Endothelial cell of umbilical vein (primary cell): ENCODE results near the gene DUSP15. TPM values are rescaled to one million over a fixed set of nuclear protein-coding genes. Genes with fewer than 3 reads are reported as not detected.

Experiments
- BruUV-seq: library from RNA; stranded (reverse); fragments of 400-500 nt; replicated peaks from 2 replicates; lab custom pipeline; 2021; lab: Mats Ljungman, UMichigan
- CTCF ChIA-PET: fragments of 300-600, 350-600 bp; sonication (Branson Sonifier 250); formaldehyde crosslinking; loops from one replicate; lab custom pipeline; 2021; ENCODE audit warnings: antibody characterized with exemption, inconsistent platforms; lab: Charles Lee
- POLR2A ChIA-PET: fragments of 300-600, 350-600 bp; sonication (Branson Sonifier 250); formaldehyde crosslinking; loops from one replicate; lab custom pipeline; 2021; ENCODE audit warnings: antibody characterized with exemption, inconsistent platforms; lab: Charles Lee
- DNase-seq: peaks from one replicate; pipeline ENCODE4 v3.0.0-alpha.2; 2011; ENCODE audit warnings: low read depth, low spot score
- FAIRE-seq: peaks from 2 replicates; lab custom pipeline; 2011; peaks lifted over from hg19 to GRCh38; lab: Jason Lieb, UNC
- H2AFZ ChIP-seq: 2 replicates; pipeline ENCODE4 v1.6.0; 2012; ENCODE audit warnings: low read depth, low read length, control low read depth, inconsistent platforms
- H3K27ac ChIP-seq: 2 replicates; pipeline ENCODE4 v1.5.1; 2011; ENCODE audit warnings: low read depth, mild to moderate bottlenecking, control low read depth, low read length, moderate library complexity; ENCODE audit not compliant: insufficient read depth
- H3K27me3 ChIP-seq, 2 experiments: 2 replicates each; pipeline versions ENCODE4 v1.6.0 to v1.6.1; 2011; ENCODE audit warnings: low read length in 2 of 2, mixed read lengths in 1 of 2; ENCODE audit not compliant: control insufficient read depth in 2 of 2, insufficient read depth in 2 of 2
- H3K36me3 ChIP-seq, 2 experiments: 2 replicates in 1 of 2; 3 replicates in 1 of 2; pipeline ENCODE4 v1.5.1; 2011; ENCODE audit warnings: low read length in 2 of 2, mild to moderate bottlenecking in 1 of 2, moderate library complexity in 1 of 2; ENCODE audit not compliant: control insufficient read depth in 2 of 2, insufficient read depth in 2 of 2; ENCODE audit errors: extremely low read depth in 1 of 2
- H3K4me1 ChIP-seq: 3 replicates; pipeline ENCODE4 v1.5.1; 2011; ENCODE audit warnings: mild to moderate bottlenecking, low read length; ENCODE audit not compliant: control insufficient read depth, insufficient read depth; ENCODE audit errors: extremely low read depth
- H3K4me2 ChIP-seq: 2 replicates; pipeline ENCODE4 v1.6.1; 2011; ENCODE audit warnings: low read length, control low read depth, mixed read lengths; ENCODE audit not compliant: insufficient read depth
- H3K4me3 ChIP-seq, 3 experiments: fragments of 200-600 bp in 1 of 3; sonication (generic), shearing (Covaris generic) in 1 of 3; replicated peaks in 1 of 3; 2 replicates each; pipeline ENCODE4 v1.5.1; 2011 to 2016; ENCODE audit warnings: control low read depth in 3 of 3, low read length in 3 of 3, mild to moderate bottlenecking in 2 of 3, inconsistent platforms in 1 of 3, low read depth in 1 of 3, moderate library complexity in 1 of 3; ENCODE audit not compliant: insufficient read depth in 1 of 3
- H3K79me2 ChIP-seq: 2 replicates; pipeline ENCODE4 v1.6.0; 2012; ENCODE audit warnings: low read length, inconsistent platforms; ENCODE audit not compliant: control insufficient read depth, insufficient read depth
- H3K9ac ChIP-seq: replicated peaks from 2 replicates; pipeline ENCODE3; 2011; ENCODE audit warnings: low read length, control low read depth; ENCODE audit not compliant: insufficient read depth; ENCODE audit errors: extremely low read depth
- H3K9me1 ChIP-seq: replicated peaks from 3 replicates; pipeline ENCODE4 v1.6.0; 2011; ENCODE audit warnings: mild to moderate bottlenecking, low read length; ENCODE audit not compliant: control insufficient read depth, insufficient read depth; ENCODE audit errors: extremely low read depth
- H3K9me3 ChIP-seq: replicated peaks from 2 replicates; pipeline ENCODE4 v1.5.1; 2012; ENCODE audit warnings: low read length, inconsistent platforms; ENCODE audit not compliant: control insufficient read depth, insufficient read depth
- H4K20me1 ChIP-seq: replicated peaks from 2 replicates; pipeline ENCODE3; 2011; ENCODE audit warnings: mild to moderate bottlenecking, low read length; ENCODE audit not compliant: control insufficient read depth, insufficient read depth; ENCODE audit errors: extremely low read depth
- EZH2 ChIP-seq: IDR thresholded peaks from 2 replicates; pipeline ENCODE4 v1.6.1; 2012; ENCODE audit warnings: borderline replicate concordance, low read depth, mild to moderate bottlenecking, moderate library complexity, low read length, inconsistent platforms; ENCODE audit not compliant: severe bottlenecking
- FOS ChIP-seq: IDR thresholded peaks from 2 replicates; pipeline ENCODE4 v1.6.1; 2011; ENCODE audit warnings: mild to moderate bottlenecking, low read length, moderate library complexity, borderline replicate concordance; ENCODE audit not compliant: insufficient read depth
- GATA2 ChIP-seq: IDR thresholded peaks from 2 replicates; pipeline ENCODE4 v1.7.0; 2011; ENCODE audit warnings: low read depth, mild to moderate bottlenecking, moderate library complexity, mixed read lengths, low read length; ENCODE audit not compliant: insufficient read length, insufficient read depth
- JUN ChIP-seq: IDR thresholded peaks from 2 replicates; pipeline ENCODE4 v1.6.1; 2011; ENCODE audit warnings: borderline replicate concordance, low read depth; ENCODE audit not compliant: insufficient read length, insufficient read depth
- MYC ChIP-seq: IDR thresholded peaks from one replicate; pipeline ENCODE4 v1.6.1; 2011; ENCODE audit warnings: mild to moderate bottlenecking, low read depth, low read length
- POLR2A ChIP-seq: IDR thresholded peaks from 2 replicates; pipeline ENCODE4 v1.6.1; 2012; ENCODE audit warnings: low read depth, mild to moderate bottlenecking, control low read depth, low read length
- POLR2AphosphoS5 ChIP-seq: IDR thresholded peaks from 2 replicates; pipeline ENCODE4 v1.6.1; 2012; ENCODE audit warnings: low read depth, mild to moderate bottlenecking, control low read depth, low read length, moderate library complexity; ENCODE audit not compliant: insufficient read depth
- dilution Hi-C: fragments of 300-500 bp; cut with MboI; formaldehyde crosslinking; loops from one replicate; pipeline ENCODE4 v1.15.0; 2019; ENCODE audit warnings: low sequenced_read_pairs; ENCODE audit not compliant: extremely low pct_ligation_motif_present
- intact Hi-C: fragments of 100-400 bp; cut with micrococcal nuclease; formaldehyde crosslinking; loops from one replicate; pipeline ENCODE4 v1.10.0; 2022
- polyA plus RNA-seq, 4 experiments: library from polyadenylated mRNA; depleted of rRNA in 3 of 4; stranded (reverse) in 3 of 4; unstranded in 1 of 4; fragments of >200 nt; gene quantifications; 2 replicates each; pipeline versions ENCODE4 v1.2.1 to v1.2.3, GENCODE V29; 2011 to 2012; ENCODE audit warnings: missing spikeins in 1 of 4
- total RNA-seq: library from RNA; stranded (reverse); gene quantifications from 2 replicates; pipeline ENCODE4 v1.2.3, GENCODE V29; 2021
- TF ChIP-seq, protein P1 (sequence below), 2 donors: IDR thresholded peaks; 1 replicate in 1 of 2; 2 replicates in 1 of 2; pipeline ENCODE4 v1.5.1; 2011; ENCODE audit warnings: low read length in 2 of 2, mild to moderate bottlenecking in 2 of 2, moderate library complexity in 2 of 2, control low read depth in 1 of 2, inconsistent platforms in 1 of 2, low read depth in 1 of 2; ENCODE audit not compliant: insufficient read depth in 1 of 2; ENCODE audit errors: extremely low read depth in 1 of 2
- TF ChIP-seq, protein P2 (sequence below): IDR thresholded peaks from 2 replicates; pipeline ENCODE4 v1.6.1; 2011; ENCODE audit not compliant: insufficient read depth, insufficient read length

DUSP15 gene
- total and polyA plus RNA-seq, 2 donors (not counting 3 experiments of a cell fraction or from before 2014, with no cell fraction given): 0.33 TPM; not detected in 1

DNA sequence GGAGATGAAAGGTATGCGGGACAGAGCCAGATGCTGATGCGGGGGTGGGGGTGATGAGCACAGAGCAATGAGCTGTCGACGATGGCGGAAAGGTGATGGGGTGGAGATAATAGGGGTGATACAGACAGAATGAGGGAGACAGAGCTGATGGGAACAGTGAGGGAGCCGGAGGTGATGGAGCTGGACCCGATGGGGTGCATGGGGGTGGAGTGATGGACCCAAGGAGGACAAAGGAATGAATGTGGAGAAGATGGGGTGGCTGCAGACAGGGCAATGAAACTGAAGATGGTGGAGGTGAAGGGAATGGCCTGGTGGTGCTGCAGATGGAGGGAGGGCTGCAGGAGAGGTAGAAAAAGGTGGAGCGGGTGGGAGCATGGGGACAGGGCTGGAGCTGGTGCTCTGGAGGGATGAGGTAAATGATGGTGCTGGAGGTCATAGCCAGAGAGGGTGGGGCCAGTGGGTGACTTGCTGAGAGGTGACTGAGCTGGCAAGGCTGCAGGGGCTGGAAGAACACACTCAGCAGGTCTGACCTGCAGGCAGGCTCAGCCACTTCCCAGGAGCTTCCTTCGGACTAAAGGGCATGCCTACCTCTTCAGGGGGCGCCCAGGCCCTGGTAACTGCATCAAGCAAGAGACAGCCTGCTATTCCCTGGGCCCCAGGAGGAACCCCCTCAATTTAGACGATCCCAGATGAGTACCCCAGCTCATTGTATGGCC lies 18.9 kb downstream of the DUSP15 start:
- intact Hi-C loops (no loop called here), dilution Hi-C loops (no loop called here)
- no TSS peak for BruUV-seq
- no peak overlapping the region for H2AFZ ChIP-seq
- no peaks in the 10 kb centered on the region for H3K9me3 ChIP-seq
- TF ChIP-seq JUN (no peak), EZH2 (no peak), GATA2 (no peak), POLR2AphosphoS5 (no peak), FOS (no peak), POLR2A (no peak), MYC (no peak)
- TF ChIP-seq, protein P1, sequence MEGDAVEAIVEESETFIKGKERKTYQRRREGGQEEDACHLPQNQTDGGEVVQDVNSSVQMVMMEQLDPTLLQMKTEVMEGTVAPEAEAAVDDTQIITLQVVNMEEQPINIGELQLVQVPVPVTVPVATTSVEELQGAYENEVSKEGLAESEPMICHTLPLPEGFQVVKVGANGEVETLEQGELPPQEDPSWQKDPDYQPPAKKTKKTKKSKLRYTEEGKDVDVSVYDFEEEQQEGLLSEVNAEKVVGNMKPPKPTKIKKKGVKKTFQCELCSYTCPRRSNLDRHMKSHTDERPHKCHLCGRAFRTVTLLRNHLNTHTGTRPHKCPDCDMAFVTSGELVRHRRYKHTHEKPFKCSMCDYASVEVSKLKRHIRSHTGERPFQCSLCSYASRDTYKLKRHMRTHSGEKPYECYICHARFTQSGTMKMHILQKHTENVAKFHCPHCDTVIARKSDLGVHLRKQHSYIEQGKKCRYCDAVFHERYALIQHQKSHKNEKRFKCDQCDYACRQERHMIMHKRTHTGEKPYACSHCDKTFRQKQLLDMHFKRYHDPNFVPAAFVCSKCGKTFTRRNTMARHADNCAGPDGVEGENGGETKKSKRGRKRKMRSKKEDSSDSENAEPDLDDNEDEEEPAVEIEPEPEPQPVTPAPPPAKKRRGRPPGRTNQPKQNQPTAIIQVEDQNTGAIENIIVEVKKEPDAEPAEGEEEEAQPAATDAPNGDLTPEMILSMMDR (IDR thresholded peaks at IDR 0.05; ENCODE audit: extremely low read depth in 1 of 2, insufficient read depth in 1 of 2, low read depth in 1 of 2, low read length in 2 of 2): no peak
- TF ChIP-seq, protein P2, sequence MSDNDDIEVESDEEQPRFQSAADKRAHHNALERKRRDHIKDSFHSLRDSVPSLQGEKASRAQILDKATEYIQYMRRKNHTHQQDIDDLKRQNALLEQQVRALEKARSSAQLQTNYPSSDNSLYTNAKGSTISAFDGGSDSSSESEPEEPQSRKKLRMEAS: no peak
- no peaks in the 10 kb centered on the region for H3K79me2 ChIP-seq
- no peaks in the 10 kb centered on the region for H3K36me3 ChIP-seq
- H3K4me2 ChIP-seq: no peak overlapping the region
- DNase-seq (no peak), FAIRE-seq (no peak)
- no peaks in the 10 kb centered on the region for H3K9me1 ChIP-seq
- H3K27me3 ChIP-seq: peaks cover 20 to 25% of the 10 kb centered on the region in 2 experiments
- H3K4me3 ChIP-seq: no peak overlapping the region
- no peak overlapping the region for H3K27ac ChIP-seq
- H3K4me1 ChIP-seq: no peaks in the 10 kb centered on the region
- H4K20me1 ChIP-seq: no peaks in the 10 kb centered on the region
- ChIA-PET POLR2A (no interaction called here), CTCF (interaction anchor here (0.9 to 18.2 kb wide), 10 partner anchors 9 to 801 kb away, joined by 3 to 619 read pairs (median 10); partner anchors contain the start of genes MYLK2 and PDRG1)
- no peak overlapping the region for H3K9ac ChIP-seq
